H9 (cell line): ENCODE data around the gene BAIAP2L1. TPM values are rescaled to one million over a fixed set of nuclear protein-coding genes. Genes with fewer than 3 reads are reported as not detected.
A peak's percentile ranks its signal among the peaks of the same experiment; 100 is the strongest.

ENCODE experiments used
- DNase-seq: peaks from one replicate; pipeline ENCODE4 v3.0.0-alpha.2; 2017
- H2AFZ ChIP-seq: one replicate; pipeline ENCODE4 v1.6.1; 2013; ENCODE audit warnings: mild to moderate bottlenecking, low read length, control low read depth, moderate library complexity
- H2AK5ac ChIP-seq: 2 replicates; pipeline ENCODE4 v1.6.1; 2013; ENCODE audit warnings: low read length, control low read depth, mixed read lengths; ENCODE audit not compliant: insufficient read length
- H2BK120ac ChIP-seq: one replicate; pipeline ENCODE4 v1.6.1; 2013; ENCODE audit warnings: low read depth, mild to moderate bottlenecking, low read length, control low read depth, inconsistent platforms; ENCODE audit not compliant: poor library complexity, severe bottlenecking
- H2BK12ac ChIP-seq: 2 replicates; pipeline ENCODE4 v1.6.1; 2013; ENCODE audit warnings: low read length, control low read depth, mixed read lengths, low read depth; ENCODE audit not compliant: insufficient read length
- H2BK15ac ChIP-seq: 2 replicates; pipeline ENCODE4 v1.6.1; 2013; ENCODE audit warnings: low read depth, low read length, control low read depth
- H2BK20ac ChIP-seq: one replicate; pipeline ENCODE4 v1.6.1; 2013; ENCODE audit warnings: low read depth, mild to moderate bottlenecking, low read length, control low read depth, inconsistent platforms; ENCODE audit not compliant: poor library complexity, severe bottlenecking
- H2BK5ac ChIP-seq: 2 replicates; pipeline ENCODE4 v1.6.1; 2013; ENCODE audit warnings: low read length, control low read depth, mixed read lengths; ENCODE audit not compliant: insufficient read length
- H3K14ac ChIP-seq: 2 replicates; pipeline ENCODE4 v1.6.1; 2013; ENCODE audit warnings: low read length, control low read depth; ENCODE audit not compliant: insufficient read depth
- H3K18ac ChIP-seq: 2 replicates; pipeline ENCODE4 v1.6.1; 2013; ENCODE audit warnings: low read depth, mild to moderate bottlenecking, mixed read lengths, low read length, control low read depth; ENCODE audit not compliant: insufficient read length
- H3K23ac ChIP-seq: 2 replicates; pipeline ENCODE4 v1.6.1; 2013; ENCODE audit warnings: low read length, control low read depth, mixed read lengths, low read depth; ENCODE audit not compliant: insufficient read length
- H3K23me2 ChIP-seq: 2 replicates; pipeline ENCODE4 v1.6.1; 2013; ENCODE audit warnings: low read depth, mild to moderate bottlenecking, mixed read lengths, low read length, control low read depth; ENCODE audit not compliant: insufficient read length, poor library complexity, severe bottlenecking
- H3K27ac ChIP-seq: 2 replicates; pipeline ENCODE4 v1.5.1; 2013; ENCODE audit warnings: low read length, control low read depth, mixed read lengths, low read depth; ENCODE audit not compliant: insufficient read length
- H3K27me3 ChIP-seq: 2 replicates; pipeline ENCODE4 v1.6.1; 2013; ENCODE audit warnings: low read length, control low read depth, inconsistent platforms; ENCODE audit not compliant: insufficient read depth
- H3K4ac ChIP-seq: 2 replicates; pipeline ENCODE4 v1.6.1; 2013; ENCODE audit warnings: low read depth, mild to moderate bottlenecking, control low read depth, inconsistent platforms, low read length, moderate library complexity
- H3K4me1 ChIP-seq: 2 replicates; pipeline ENCODE4 v1.6.1; 2013; ENCODE audit warnings: low read length, control low read depth, inconsistent platforms; ENCODE audit not compliant: insufficient read depth
- H3K4me2 ChIP-seq: 2 replicates; pipeline ENCODE4 v1.6.1; 2013; ENCODE audit warnings: low read length, control low read depth, mixed read lengths; ENCODE audit not compliant: insufficient read length, insufficient read depth
- H3K56ac ChIP-seq: 2 replicates; pipeline ENCODE4 v1.6.1; 2013; ENCODE audit warnings: low read depth, mild to moderate bottlenecking, mixed read lengths, low read length, control low read depth; ENCODE audit not compliant: insufficient read length
- H3K79me1 ChIP-seq: 2 replicates; pipeline ENCODE4 v1.6.1; 2013; ENCODE audit warnings: low read depth, mild to moderate bottlenecking, moderate library complexity, low read length, control low read depth, inconsistent platforms; ENCODE audit not compliant: insufficient read depth, poor library complexity, severe bottlenecking
- H3K79me2 ChIP-seq: 2 replicates; pipeline ENCODE4 v1.6.1; 2013; ENCODE audit warnings: low read length, control low read depth, inconsistent platforms; ENCODE audit not compliant: insufficient read depth
- H3K9ac ChIP-seq: 2 replicates; pipeline ENCODE4 v1.6.1; 2013; ENCODE audit warnings: low read length, control low read depth, mixed read lengths; ENCODE audit not compliant: insufficient read length; ENCODE audit errors: extremely low read depth
- H3K9me3 ChIP-seq: one replicate; pipeline ENCODE4 v1.6.1; 2013; ENCODE audit warnings: low read depth, low read length, inconsistent platforms; ENCODE audit not compliant: control insufficient read depth
- H3T11ph ChIP-seq: one replicate; pipeline ENCODE4 v1.6.1; 2013; ENCODE audit warnings: mild to moderate bottlenecking, low read length, control low read depth, inconsistent platforms
- H4K20me1 ChIP-seq: one replicate; pipeline ENCODE4 v1.6.1; 2013; ENCODE audit not compliant: control insufficient read depth, insufficient read length, insufficient read depth
- H4K5ac ChIP-seq: 2 replicates; pipeline ENCODE4 v1.6.1; 2013; ENCODE audit warnings: low read depth, mild to moderate bottlenecking, mixed read lengths, low read length, control low read depth; ENCODE audit not compliant: insufficient read length
- H4K8ac ChIP-seq: replicated peaks from 2 replicates; pipeline ENCODE4 v1.6.1; 2013; ENCODE audit warnings: low read length, control low read depth, mixed read lengths, low read depth; ENCODE audit not compliant: insufficient read length
- H4K91ac ChIP-seq: 2 replicates; pipeline ENCODE4 v1.6.1; 2013; ENCODE audit warnings: low read depth, mild to moderate bottlenecking, moderate library complexity, mixed read lengths, low read length, control low read depth; ENCODE audit not compliant: insufficient read length
- H3K27ac Mint-ChIP-seq, 3 experiments: 2 replicates in 2 of 3; 3 replicates in 1 of 3; pipeline ENCODE4 v1.8.0; 2020 to 2021; ENCODE audit warnings: mixed read lengths in 3 of 3, mild to moderate bottlenecking in 1 of 3, moderate library complexity in 1 of 3
- H3K27me3 Mint-ChIP-seq: 2 replicates; pipeline ENCODE4 v1.8.0; 2021; ENCODE audit warnings: low read depth, mild to moderate bottlenecking, moderate library complexity, mixed read lengths
- H3K36me3 Mint-ChIP-seq, 3 experiments: 2 replicates in 2 of 3; 3 replicates in 1 of 3; pipeline ENCODE4 v1.8.0; 2020 to 2021; ENCODE audit warnings: low read depth in 3 of 3, mixed read lengths in 3 of 3; ENCODE audit not compliant: insufficient read depth in 1 of 3
- H3K4me1 Mint-ChIP-seq, 2 experiments: 2 replicates each; pipeline ENCODE4 v1.8.0; 2020; ENCODE audit warnings: mixed read lengths in 2 of 2
- H3K4me3 Mint-ChIP-seq, 2 experiments: 2 replicates in 1 of 2; 3 replicates in 1 of 2; pipeline ENCODE4 v1.8.0; 2020 to 2021; ENCODE audit warnings: mild to moderate bottlenecking in 2 of 2, mixed read lengths in 2 of 2, moderate library complexity in 1 of 2
- H3K9me3 Mint-ChIP-seq, 2 experiments: 2 replicates in 1 of 2; 3 replicates in 1 of 2; pipeline ENCODE4 v1.8.0; 2020; ENCODE audit warnings: mild to moderate bottlenecking in 2 of 2, mixed read lengths in 2 of 2, moderate library complexity in 1 of 2
- CTCF ChIP-seq: fragments of 200-600 bp; sonication (generic); conservative IDR thresholded peaks from 3 replicates; pipeline ENCODE4 v1.8.0; 2021; ENCODE audit warnings: antibody characterized with exemption, mild to moderate bottlenecking
- WGBS: extraction: QIAGEN DNeasy Blood & Tissue Kit; methylation state at CpG from one replicate; pipeline ENCODE4 v1.1.7; 2013; ENCODE audit warnings: missing lambda C conversion rate, low lambda C conversion rate, mixed read lengths; ENCODE audit not compliant: insufficient read length; ENCODE audit errors: extremely low coverage; 5-methylcytosine and 5-hydroxymethylcytosine counted together
- total RNA-seq: library from RNA; stranded (reverse); gene quantifications from 2 replicates; pipeline ENCODE4 v1.2.1, GENCODE V29; 2021

The BAIAP2L1 gene
- total RNA-seq, 1 experiment from 2014 or later: 25.9 TPM

- no peak overlapping the region for H2BK12ac ChIP-seq
- H3K23me2 ChIP-seq: no peaks in the 10 kb centered on the region
- no peak overlapping the region for H3K56ac ChIP-seq
- no peak overlapping the region for H3K9ac ChIP-seq
- no peak overlapping the region for H2BK15ac ChIP-seq
- DNase-seq: no peak
- H4K91ac ChIP-seq: no peak overlapping the region
- no peak overlapping the region for H2BK120ac ChIP-seq
- no peaks in the 10 kb centered on the region for H3K4me1 ChIP-seq
- H3K4me2 ChIP-seq: no peak overlapping the region
- WGBS: no CpG with 5 or more reads among the region's 7 CpGs
- no peak overlapping the region for H4K8ac ChIP-seq
- H3K79me1 ChIP-seq: no peaks in the 10 kb centered on the region
- no peak overlapping the region for H3K18ac ChIP-seq
- Mint-ChIP-seq H3K27ac (peak overlapping the region in 1 of 3 experiments; percentile 74; a peak in 2 of 7 replicates), H3K9me3 (peaks cover 10 to 11% of the 10 kb centered on the region in 2 experiments), H3K27me3 (no peaks in the 10 kb centered on the region), H3K4me3 (no peak overlapping the region), H3K36me3 (peaks cover 38 to 75% (median 75%) of the 10 kb centered on the region in 3 experiments), H3K4me1 (no peaks in the 10 kb centered on the region)
- no peak overlapping the region for H3K27ac ChIP-seq
- no peak overlapping the region for H2AFZ ChIP-seq
- H2BK5ac ChIP-seq: no peak overlapping the region
- H3K23ac ChIP-seq: no peak overlapping the region
- H3K9me3 ChIP-seq: no peaks in the 10 kb centered on the region
- H3K14ac ChIP-seq: no peak overlapping the region
- H3T11ph ChIP-seq: no peak overlapping the region
- H3K27me3 ChIP-seq: no peaks in the 10 kb centered on the region
- H3K4ac ChIP-seq: no peak overlapping the region
- TF ChIP-seq CTCF: no peak
- no peak overlapping the region for H2BK20ac ChIP-seq
- H3K79me2 ChIP-seq: no peaks in the 10 kb centered on the region
- H2AK5ac ChIP-seq: no peak overlapping the region
- H4K5ac ChIP-seq: no peak overlapping the region
- H4K20me1 ChIP-seq: no peaks in the 10 kb centered on the region
These were observed 88.7 kb downstream of the BAIAP2L1 start for GRCh38 chr7:98312201-98312600.
